SIG-M5 (cell line): ENCODE measurements around the gene USF3.

ENCODE experiments used
- DNase-seq: peaks from one replicate; lab custom pipeline; 2025; lab: John Stamatoyannopoulos, UW

The USF3 gene

DNA sequence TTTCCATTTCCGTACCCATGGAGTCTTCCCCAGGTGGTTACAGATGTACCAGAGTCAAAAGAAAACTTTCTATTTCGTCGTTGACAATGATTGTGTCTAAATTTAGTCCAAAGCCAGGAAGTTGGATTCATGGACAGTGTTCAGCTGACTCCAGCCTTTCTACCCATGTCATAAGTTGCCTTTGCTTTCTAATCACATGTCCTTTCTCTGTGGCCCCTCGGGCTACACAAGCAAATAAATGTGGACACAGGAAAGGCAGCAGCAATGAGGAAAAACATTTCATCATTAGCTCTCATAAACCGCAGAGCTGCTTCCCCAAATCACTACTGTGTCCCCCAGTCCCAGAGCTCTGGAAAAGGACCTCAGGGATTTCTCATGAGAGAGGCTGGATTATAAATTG, 82.0 kb downstream of the USF3 start:
- DNase-seq: no peak

DNA sequence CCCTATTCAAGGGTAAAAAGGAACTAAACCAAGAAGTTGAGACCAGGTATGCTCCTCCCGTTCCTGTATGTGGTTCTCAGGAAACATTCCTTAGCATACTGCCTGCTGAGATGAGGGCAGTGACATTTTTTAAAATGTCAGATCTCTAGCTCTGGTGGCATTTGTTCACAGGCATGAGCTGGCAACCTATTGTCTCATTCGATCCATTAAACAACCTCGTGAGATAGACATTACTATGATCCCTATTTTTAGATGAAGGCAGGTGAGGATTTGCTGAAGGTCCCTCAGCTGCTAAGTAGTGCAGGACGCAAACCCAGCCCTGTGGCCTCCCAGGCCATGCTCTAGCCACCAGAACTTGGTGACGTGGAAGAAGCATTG, 89.2 kb downstream of the USF3 start:
- no peak for DNase-seq

DNA sequence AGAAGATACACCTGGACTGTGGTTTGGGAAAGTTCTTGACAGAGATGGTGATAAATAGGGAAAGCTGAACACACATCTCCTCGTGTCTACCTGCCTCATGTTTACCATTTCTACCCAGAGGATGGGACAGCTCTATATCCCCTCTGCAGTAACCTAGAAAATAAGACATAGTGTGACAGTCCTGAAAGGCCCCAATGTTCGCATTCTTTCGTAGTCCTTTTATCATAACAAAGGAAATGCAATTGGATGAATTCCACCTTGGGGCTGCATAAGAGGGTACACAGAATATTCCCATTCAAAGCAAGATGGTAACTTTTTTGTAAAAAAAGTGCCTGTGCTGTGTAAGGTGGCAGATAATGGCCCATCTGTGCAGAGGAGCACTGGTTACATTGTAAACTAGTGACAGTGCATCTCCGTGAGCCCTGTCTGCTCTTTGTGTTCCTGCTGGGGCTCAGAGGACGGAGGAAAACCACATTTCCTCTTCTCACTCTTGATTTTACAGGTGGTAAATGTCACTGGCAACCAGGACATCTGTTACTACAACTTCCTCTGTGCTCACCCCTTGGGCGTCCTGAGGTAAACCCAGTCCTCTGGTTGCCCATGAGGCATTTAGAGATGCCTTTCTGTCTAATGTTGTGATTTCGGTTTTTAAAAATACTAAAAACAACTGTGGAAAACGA, 89.8 kb downstream of the USF3 start:
- no peak for DNase-seq

DNA sequence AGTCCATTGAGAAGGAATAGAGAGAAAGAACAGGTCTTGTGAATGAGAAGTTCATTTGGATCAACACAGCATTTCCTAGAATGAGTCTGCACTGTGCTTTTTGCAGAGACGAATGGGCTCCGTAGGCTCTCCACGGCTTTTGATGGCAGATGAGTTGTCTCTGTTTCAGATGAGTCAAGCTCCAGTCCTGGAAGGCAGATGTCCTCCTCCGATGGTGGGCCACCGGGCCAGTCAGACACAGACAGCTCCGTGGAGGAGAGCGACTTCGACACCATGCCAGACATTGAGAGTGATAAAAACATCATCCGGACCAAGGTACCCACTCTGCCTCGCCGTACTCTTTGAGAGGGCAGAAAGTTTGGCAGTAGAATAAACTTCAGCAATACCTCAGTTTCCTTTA, 93.6 kb downstream of the USF3 start:
- no peak for DNase-seq

DNA sequence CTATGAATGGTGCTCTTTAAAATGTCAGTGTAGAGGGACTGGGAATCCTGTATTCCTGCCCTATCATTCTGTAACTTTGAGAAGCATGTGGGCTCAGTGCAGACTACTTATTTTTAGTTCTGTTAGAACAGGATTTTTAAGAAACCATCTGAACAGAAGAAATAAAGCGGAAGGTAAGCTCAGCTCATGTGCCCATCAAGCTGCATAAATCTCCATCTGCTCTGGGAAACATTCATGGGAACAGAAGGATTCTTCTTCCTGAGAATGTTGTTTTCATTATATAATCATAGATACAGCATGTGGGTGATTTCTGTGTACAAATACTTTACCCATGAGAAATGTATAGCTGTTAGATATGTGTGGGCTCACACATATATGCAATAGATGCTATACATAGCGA, 94.2 kb downstream of the USF3 start:
- DNase-seq: no peak

DNA sequence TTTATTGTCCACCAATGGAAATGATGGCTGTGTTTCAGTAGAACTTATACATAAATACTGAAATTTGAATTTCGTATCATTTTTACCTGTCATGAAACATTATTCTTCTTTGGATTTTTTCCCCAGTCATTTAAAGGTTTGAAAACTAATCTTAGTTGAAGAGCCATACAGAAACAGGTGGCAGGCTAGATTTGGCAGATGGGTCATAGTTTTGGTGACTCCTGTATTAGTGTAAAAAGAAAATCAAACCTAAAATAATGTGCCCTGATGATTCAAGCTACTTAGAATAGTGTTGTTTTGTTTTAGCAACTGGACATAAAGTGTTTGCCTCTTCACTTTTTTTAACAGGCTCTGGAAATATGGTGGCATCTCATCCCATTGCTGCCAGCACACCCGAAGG, 95.2 kb downstream of the USF3 start:
- DNase-seq: no peak

DNA sequence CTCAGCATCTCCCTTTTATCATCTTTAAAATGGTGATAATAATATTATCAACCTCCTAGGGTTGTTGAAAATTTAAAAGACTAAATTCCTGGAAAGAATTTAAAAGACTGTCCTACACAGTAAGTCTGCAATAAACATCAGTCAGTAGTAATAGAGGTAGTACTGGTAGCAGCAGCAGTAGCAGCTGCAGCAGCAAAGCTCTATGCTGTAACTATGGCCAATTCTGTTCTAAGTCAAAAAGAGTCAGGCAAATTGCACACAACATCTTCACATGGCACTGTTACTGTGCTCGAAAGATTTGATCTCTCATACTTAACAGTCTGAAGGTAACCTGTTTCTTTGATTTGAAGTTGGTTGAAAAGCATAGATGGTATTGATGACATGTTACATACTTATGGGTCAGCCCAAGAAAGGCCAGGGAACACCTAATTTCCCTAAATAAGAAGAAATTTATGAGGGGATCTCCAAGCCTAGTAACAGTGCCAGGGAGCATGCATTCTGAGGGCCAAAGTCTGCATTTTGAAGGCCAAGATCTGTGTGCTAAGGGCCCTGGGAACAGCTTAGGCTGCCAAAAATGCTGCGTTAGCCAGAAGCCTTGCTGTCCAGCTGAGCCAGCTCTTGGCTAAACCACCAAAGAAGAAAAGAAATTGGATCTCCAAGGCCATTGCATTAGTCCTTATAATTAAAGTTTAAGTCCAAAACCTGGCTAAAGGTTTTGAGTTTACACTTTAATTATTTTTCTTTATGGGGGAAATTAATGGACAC, 95.8 kb downstream of the USF3 start:
- DNase-seq: no peak
